Activated naive CD4-positive, alpha-beta T cell treated with anti-CD3 and anti-CD28 coated beads, Interleukin-2, amount 10 ng/mL, durations not matched to agents 5 hours and 36 hours (primary cell): Measurements from ENCODE around the gene CPLX3. TPM values are rescaled to one million over a fixed set of nuclear protein-coding genes. Genes with fewer than 3 reads are reported as not detected.

Experiments used
- microRNA-seq: library from miRNA; unstranded; fragments of <30 nt; microRNA quantifications from one replicate; pipeline ENCODE4 v1.2.0, GENCODE V29; 2022; ENCODE audit warnings: borderline microRNAs expressed, borderline replicate concordance
- total RNA-seq, 2 experiments: library from RNA; stranded (reverse); gene quantifications; one replicate each; pipeline ENCODE4 v1.2.3, GENCODE V29; 2021

The CPLX3 gene, protein sequence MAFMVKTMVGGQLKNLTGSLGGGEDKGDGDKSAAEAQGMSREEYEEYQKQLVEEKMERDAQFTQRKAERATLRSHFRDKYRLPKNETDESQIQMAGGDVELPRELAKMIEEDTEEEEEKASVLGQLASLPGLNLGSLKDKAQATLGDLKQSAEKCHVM
- total RNA-seq = under 1 TPM in 1 of 2 experiments, not detected in 1; 0.12 TPM

DNA sequence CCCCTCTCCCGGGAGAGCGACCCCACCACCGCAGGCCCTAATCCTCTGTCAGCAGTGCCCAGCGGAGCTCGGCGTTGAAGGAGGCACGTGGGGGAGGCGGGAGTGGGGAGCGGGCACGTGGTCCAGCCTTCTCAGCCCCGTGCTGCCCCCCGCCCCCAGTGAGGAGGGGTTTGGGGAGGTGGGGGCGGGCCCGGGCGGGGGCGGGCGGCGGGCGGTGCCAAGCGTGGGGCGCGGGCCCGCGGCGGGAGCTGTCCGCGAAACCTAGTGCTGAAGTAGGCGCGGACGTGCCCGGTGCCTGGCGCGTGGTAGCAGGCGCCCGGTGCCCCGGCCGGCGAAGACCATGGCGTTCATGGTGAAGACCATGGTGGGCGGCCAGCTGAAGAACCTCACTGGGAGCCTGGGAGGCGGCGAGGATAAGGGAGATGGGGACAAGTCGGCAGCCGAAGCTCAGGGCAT, at the start of gene CPLX3:
CPLX3 (plus strand) TSS at position 264 of the 456 bp plus-strand sequence; CDS start at position 341, 77 bp downstream.

DNA sequence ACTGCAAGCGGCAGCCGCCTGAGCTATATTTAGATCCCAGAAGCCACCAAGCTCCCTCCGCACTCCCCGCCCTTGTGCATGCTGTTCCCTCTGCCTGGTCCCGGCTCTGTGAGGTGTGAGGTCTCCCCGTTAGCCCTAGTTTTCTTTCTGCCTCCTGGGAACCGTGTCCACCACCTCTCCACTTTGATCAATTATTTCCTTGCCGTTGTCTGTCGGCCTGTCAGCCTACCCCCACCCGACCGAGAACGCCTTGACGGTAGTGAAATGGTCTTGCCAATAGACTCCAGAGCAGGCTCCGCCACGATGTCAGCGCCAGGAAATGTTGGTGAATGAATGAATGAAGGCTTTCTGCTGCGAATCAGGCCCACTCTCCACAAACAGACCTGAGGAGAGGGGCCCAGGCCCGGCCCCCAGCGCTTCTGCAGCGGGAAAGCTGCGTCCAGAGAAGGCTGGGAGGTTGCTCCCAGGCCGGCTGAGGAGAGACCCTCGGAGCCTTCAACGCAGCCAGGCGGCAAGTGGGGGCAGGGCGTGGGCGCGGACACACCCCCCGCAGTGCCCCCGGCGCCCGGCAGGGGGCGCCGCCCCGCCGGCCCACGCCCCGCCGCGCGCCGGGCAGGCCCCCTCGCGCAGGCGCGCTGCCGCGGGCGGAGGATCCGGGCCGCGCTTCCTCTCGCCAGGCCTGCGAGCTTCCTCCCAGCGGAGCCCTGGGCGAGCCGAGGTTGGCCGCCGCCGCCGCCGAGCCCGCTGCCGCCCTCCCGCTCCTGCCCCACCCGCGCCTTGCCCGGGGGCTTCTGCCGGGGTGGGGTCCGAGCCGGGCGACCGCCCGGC, 44.8 kb upstream of the CPLX3 start, which contains the start of gene CSK:
CSK (plus strand) TSS at position 650 of the 828 bp plus-strand sequence. CDS start 16,218 bp downstream, outside the sequence.

DNA sequence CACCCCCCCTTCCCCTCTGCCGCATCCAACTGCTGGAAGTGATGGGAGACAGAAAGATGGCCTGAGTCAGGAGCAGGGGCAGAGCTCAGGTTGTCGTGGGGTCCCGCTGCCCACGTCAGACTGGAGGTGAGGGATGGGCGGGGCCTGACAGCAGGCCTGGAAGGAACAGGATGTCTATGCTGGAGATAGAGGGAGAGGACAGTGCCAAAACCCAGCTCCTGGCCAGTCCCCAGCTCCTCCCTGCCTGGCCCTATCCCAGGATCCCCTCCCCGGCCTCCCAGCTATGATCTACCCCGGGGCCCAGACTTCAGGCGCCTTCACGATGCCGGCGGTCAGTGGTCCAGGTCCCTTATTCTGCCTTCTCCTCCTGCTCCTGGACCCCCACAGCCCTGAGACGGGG, 13.9 kb upstream of the CPLX3 start, which contains the start of gene LMAN1L:
LMAN1L (plus strand) TSS at position 303 of the 400 bp plus-strand sequence; CDS start at position 323, 20 bp downstream.

GRCh38 chr15:74842581-74843444, 16.4 kb downstream of the CPLX3 start, which contains the start of gene ULK3:
ULK3 (minus strand) TSS chr15:74843156; CDS start chr15:74843105, 51 bp downstream.

GRCh38 chr15:74873036-74873755, 46.8 kb downstream of the CPLX3 start, which contains the start of gene SCAMP2:
SCAMP2 (minus strand) TSS chr15:74873365; CDS start chr15:74873255, 110 bp downstream.

Small RNAs within 50 kb of the gene (microRNA-seq; reads per million reads assigned to microRNA genes)
- gene MIR4513 (not detected), gene MIR6882 (2.3 reads per million, percentile 6 among the genes with 10 or more reads in this experiment)

Other genes starting within 250 kb of the CPLX3 start
- 100 to 1,000 TPM; 122 to 125 TPM for gene CLK3, start 210.8 kb upstream of the CPLX3 start, total RNA-seq
- 10 to 100 TPM; 37.0 to 38.7 TPM for gene EDC3, start 130.6 kb upstream of the CPLX3 start, total RNA-seq
- gene CYP1A1, start 101.1 kb upstream of the CPLX3 start, total RNA-seq = 1 to 10 TPM; 5.6 to 6.0 TPM
- gene CYP1A2, start 77.8 kb upstream of the CPLX3 start, total RNA-seq = not detected
- gene CSK, start 44.5 kb upstream of the CPLX3 start, total RNA-seq = 100 to 1,000 TPM; 313 to 324 TPM
- gene LMAN1L, start 13.8 kb upstream of the CPLX3 start, total RNA-seq = under 1 TPM; 0.38 to 0.67 TPM
- gene ULK3, start 16.5 kb downstream of the CPLX3 start, total RNA-seq = 10 to 100 TPM; 67.0 to 71.4 TPM
- 100 to 1,000 TPM; 106 to 111 TPM for gene SCAMP2, start 46.7 kb downstream of the CPLX3 start, total RNA-seq
- 10 to 100 TPM; 94.1 to 99.3 TPM for gene MPI, start 63.4 kb downstream of the CPLX3 start, total RNA-seq
- gene FAM219B, start 80.2 kb downstream of the CPLX3 start, total RNA-seq = 10 to 100 TPM; 83.6 to 89.5 TPM
- gene COX5A, start 111.4 kb downstream of the CPLX3 start, total RNA-seq = 100 to 1,000 TPM; 209 to 216 TPM
- gene RPP25, start 130.1 kb downstream of the CPLX3 start, total RNA-seq = 1 to 10 TPM; 5.5 to 5.7 TPM
- under 1 TPM; 0.23 to 0.24 TPM for gene SCAMP5, start 168.9 kb downstream of the CPLX3 start, total RNA-seq
- 10 to 100 TPM; 16.2 to 16.8 TPM for gene PPCDC, start 197.0 kb downstream of the CPLX3 start, total RNA-seq